ENCODE data around the gene TRAK2. TPM values are rescaled to one million over a fixed set of nuclear protein-coding genes. Genes with fewer than 3 reads are reported as not detected.
A peak's percentile ranks its signal among the peaks of the same experiment; 100 is the strongest.

TRAK2 gene
- total RNA-seq, 1 experiment from 2014 or later = 30.1 TPM

- intact Hi-C loops (cut with micrococcal nuclease; ENCODE audit: unreplicated experiment) = no loop called here
- ChIA-PET POLR2A (ENCODE audit: low non-redundant PET) (no interaction called here), CTCF (no interaction called here)
- Histone ChIP-seq H3K9me3 (ENCODE audit: low read depth, low read length, poor library complexity, severe bottlenecking) (no peaks in the 10 kb centered on the region), H3K36me3 (ENCODE audit: insufficient read depth, low read length, poor library complexity, severe bottlenecking) (no peaks in the 10 kb centered on the region), H3K4me3 (ENCODE audit: low read depth, low read length, poor library complexity, severe bottlenecking) (no peak overlapping the region), H3K27me3 (replicated peaks; ENCODE audit: insufficient read depth, low read depth, low read length, poor library complexity) (no peaks in the 10 kb centered on the region), H3K27ac (ENCODE audit: low read depth, low read length, poor library complexity, severe bottlenecking) (no peak overlapping the region), H3K4me1 (ENCODE audit: insufficient read depth, low read length, poor library complexity, severe bottlenecking) (no peaks in the 10 kb centered on the region)
- TF ChIP-seq CTCF (conservative IDR thresholded peaks at IDR 0.05; ENCODE audit: low read depth, low read length) (no peak), EZH2 (IDR thresholded peaks at IDR 0.05; ENCODE audit: borderline replicate concordance, low read depth, low read length, poor library complexity, severe bottlenecking) (no peak)
- no TSS peak for BruUV-seq (replicated peaks)
- no peak for DNase-seq (ENCODE audit: low spot score)
Measured at GRCh38 chr2:201360256-201360655, 91.0 kb downstream of the TRAK2 start.

GRCh38 chr2:201358684-201359083 is 92.6 kb downstream of the TRAK2 start:
- no TSS peak for BruUV-seq (replicated peaks)
- intact Hi-C loops (cut with micrococcal nuclease; ENCODE audit: unreplicated experiment) = no loop called here
- Histone ChIP-seq H3K27ac (ENCODE audit: low read depth, low read length, poor library complexity, severe bottlenecking) (no peak overlapping the region), H3K4me3 (ENCODE audit: low read depth, low read length, poor library complexity, severe bottlenecking) (no peak overlapping the region), H3K4me1 (ENCODE audit: insufficient read depth, low read length, poor library complexity, severe bottlenecking) (no peaks in the 10 kb centered on the region), H3K27me3 (replicated peaks; ENCODE audit: insufficient read depth, low read depth, low read length, poor library complexity) (no peaks in the 10 kb centered on the region), H3K36me3 (ENCODE audit: insufficient read depth, low read length, poor library complexity, severe bottlenecking) (no peaks in the 10 kb centered on the region), H3K9me3 (ENCODE audit: low read depth, low read length, poor library complexity, severe bottlenecking) (no peaks in the 10 kb centered on the region)
- ChIA-PET CTCF (no interaction called here), POLR2A (ENCODE audit: low non-redundant PET) (no interaction called here)
- no peak for DNase-seq (ENCODE audit: low spot score)
- TF ChIP-seq EZH2 (IDR thresholded peaks at IDR 0.05; ENCODE audit: borderline replicate concordance, low read depth, low read length, poor library complexity, severe bottlenecking) (no peak), CTCF (conservative IDR thresholded peaks at IDR 0.05; ENCODE audit: low read depth, low read length) (no peak)

GRCh38 chr2:201357221-201357620 is 94.0 kb downstream of the TRAK2 start, which contains the start of gene FLACC1:
Gene FLACC1 (minus strand): TSS chr2:201357345. CDS start chr2:201351404, 5,941 bp downstream.
- no peaks in the 10 kb centered on the region for H3K36me3 ChIP-seq (ENCODE audit: insufficient read depth, low read length, poor library complexity, severe bottlenecking)
- BruUV-seq (replicated peaks) = no TSS peak
- peak; percentile 35 for DNase-seq (ENCODE audit: low spot score)

More at GRCh38 chr2:201357221-201357620, 94.0 kb downstream of the TRAK2 start, which contains the start of gene FLACC1:
- POLR2A ChIA-PET (ENCODE audit: low non-redundant PET) = no interaction called here
- CTCF ChIA-PET = no interaction called here
- TF ChIP-seq EZH2 (IDR thresholded peaks at IDR 0.05; ENCODE audit: borderline replicate concordance, low read depth, low read length, poor library complexity, severe bottlenecking) (no peak), CTCF (conservative IDR thresholded peaks at IDR 0.05; ENCODE audit: low read depth, low read length) (no peak)
- H3K27me3 ChIP-seq (replicated peaks; ENCODE audit: insufficient read depth, low read depth, low read length, poor library complexity) = no peaks in the 10 kb centered on the region
- no peak within 1 kb of the TSS for H3K4me3 ChIP-seq (ENCODE audit: low read depth, low read length, poor library complexity, severe bottlenecking)
- H3K27ac ChIP-seq (ENCODE audit: low read depth, low read length, poor library complexity, severe bottlenecking) = no peak within 1 kb of the TSS
- intact Hi-C loops (cut with micrococcal nuclease; ENCODE audit: unreplicated experiment) = no loop called here
- H3K4me1 ChIP-seq (ENCODE audit: insufficient read depth, low read length, poor library complexity, severe bottlenecking) = no peaks in the 10 kb centered on the region
- H3K9me3 ChIP-seq (ENCODE audit: low read depth, low read length, poor library complexity, severe bottlenecking) = no peaks in the 10 kb centered on the region
